AG09319 (cell line): Measurements from ENCODE around the gene PHLDB1.

Experiments
- DNase-seq: peaks from one replicate; pipeline ENCODE4 v3.0.0-alpha.2; 2010; ENCODE audit warnings: low read depth; ENCODE audit errors: extremely low read depth
- CTCF ChIP-seq: IDR thresholded peaks from 2 replicates; pipeline ENCODE4 v1.5.1; 2011; ENCODE audit warnings: low read depth, mild to moderate bottlenecking, inconsistent platforms, low read length, moderate library complexity

Gene PHLDB1

GRCh38 chr11:118632577-118633318 is 25.3 kb downstream of the PHLDB1 start:
- DNase-seq: no peak
- no peak for TF ChIP-seq CTCF

GRCh38 chr11:118633319-118633690 is 25.9 kb downstream of the PHLDB1 start:
- TF ChIP-seq CTCF: no peak
- no peak for DNase-seq

GRCh38 chr11:118633979-118634378 is 26.6 kb downstream of the PHLDB1 start:
- TF ChIP-seq CTCF: no peak
- no peak for DNase-seq

- no peak; the same call in 1 of the 2 replicates for TF ChIP-seq CTCF
- DNase-seq: no peak
Observed at GRCh38 chr11:118634431-118635236, 27.2 kb downstream of the PHLDB1 start.

GRCh38 chr11:118635237-118635591 is 27.8 kb downstream of the PHLDB1 start:
- no peak for TF ChIP-seq CTCF
- no peak for DNase-seq

GRCh38 chr11:118635642-118636041 is 28.2 kb downstream of the PHLDB1 start:
- no peak for DNase-seq
- no peak for TF ChIP-seq CTCF

- no peak for DNase-seq
- TF ChIP-seq CTCF: no peak
Observed at GRCh38 chr11:118636569-118637290, 29.3 kb downstream of the PHLDB1 start.
